EL (cell line): ENCODE measurements around the gene MUSTN1.

Experiments
- DNase-seq: peaks from one replicate; pipeline ENCODE4 v3.0.0-alpha.2; 2016

MUSTN1 gene

GRCh38 chr3:52834871-52835501, at the start of gene MUSTN1:
Gene MUSTN1 (minus strand): TSS chr3:52835019. CDS start chr3:52834948, 71 bp downstream.
- DNase-seq: no peak

DNA sequence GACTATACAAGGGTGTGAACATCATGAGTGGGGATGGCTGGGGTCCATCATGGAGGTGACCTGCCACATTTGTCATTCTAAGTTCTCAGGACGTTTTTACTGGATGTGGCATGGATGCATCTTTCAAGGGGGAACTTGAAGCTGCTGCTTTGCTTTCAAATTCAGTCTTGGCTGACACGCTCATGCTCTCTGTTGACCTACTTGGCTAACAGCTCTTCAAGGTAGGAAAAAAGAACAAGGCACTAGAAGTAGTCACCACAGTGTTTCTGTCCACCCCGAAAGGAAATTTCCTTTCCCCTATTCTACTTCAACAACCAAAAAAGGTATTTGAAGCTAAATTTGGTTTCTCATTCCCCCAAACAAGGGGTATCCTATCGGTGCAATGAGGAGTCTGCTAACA, 47.6 kb upstream of the MUSTN1 start:
- DNase-seq: no peak

DNA sequence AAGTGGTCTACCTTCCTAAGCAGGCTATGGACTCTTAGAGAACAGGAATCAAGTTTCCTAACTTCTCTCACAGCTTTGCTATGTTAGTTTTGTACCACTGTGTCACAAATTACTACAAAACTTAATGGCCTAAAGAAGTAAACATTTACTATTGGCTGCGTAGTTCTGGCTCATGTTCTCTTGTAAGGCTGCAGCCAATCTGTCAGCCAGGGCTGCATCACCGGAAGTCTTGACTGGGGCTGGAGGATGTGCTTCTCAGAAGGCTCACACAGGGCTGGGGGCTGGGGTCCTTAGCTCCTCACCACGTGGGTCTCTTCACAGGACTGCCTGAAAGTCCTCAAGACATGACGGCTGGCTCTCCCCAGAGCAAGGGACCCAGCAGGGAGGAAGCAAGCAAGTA, 47.1 kb upstream of the MUSTN1 start:
- no peak for DNase-seq

GRCh38 chr3:52880474-52880873, 45.7 kb upstream of the MUSTN1 start:
- no peak for DNase-seq

DNA sequence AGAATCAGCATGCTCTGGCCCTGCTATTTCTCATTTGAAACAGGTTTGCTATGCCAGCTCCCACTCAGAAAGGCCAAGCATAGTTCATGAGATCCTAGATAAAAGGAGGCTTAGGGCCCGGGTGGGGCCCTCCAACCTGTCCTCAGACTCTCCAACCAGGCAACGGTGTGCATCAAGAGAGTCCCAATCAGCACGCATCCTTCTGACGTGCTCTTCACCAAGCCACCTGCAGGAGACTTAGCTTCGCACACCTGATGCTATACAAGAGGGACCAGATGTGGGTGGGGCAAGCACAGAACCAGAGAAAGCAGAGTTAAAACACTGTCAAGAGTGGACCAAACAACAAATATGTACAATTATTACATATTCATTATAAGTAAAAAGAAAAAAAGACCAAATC, 45.2 kb upstream of the MUSTN1 start:
- DNase-seq: no peak

- DNase-seq: no peak
Observed at GRCh38 chr3:52879581-52879980, 44.8 kb upstream of the MUSTN1 start.

- no peak for DNase-seq
Observed at GRCh38 chr3:52879090-52879489, 44.3 kb upstream of the MUSTN1 start.

DNA sequence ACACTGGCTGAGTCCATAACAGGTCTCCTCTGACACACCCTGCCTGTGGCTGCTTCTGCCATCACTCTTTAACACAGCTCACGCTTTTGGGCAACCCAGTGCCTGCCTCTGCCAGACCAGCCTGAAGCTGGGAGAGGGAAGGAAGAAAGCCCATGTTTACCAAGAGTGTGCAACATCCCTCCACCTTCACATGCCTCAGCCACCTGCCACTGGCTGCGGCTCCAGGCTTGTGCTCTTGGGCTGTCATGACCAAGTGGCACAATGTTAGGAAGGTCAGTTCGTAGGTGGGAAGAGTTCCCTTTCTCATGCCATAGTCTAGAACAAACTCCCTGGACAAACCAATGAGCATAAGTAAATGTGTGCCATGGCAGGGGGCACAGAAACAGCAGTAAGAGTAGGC, 42.3 kb upstream of the MUSTN1 start:
- no peak for DNase-seq

- DNase-seq: no peak
Observed at GRCh38 chr3:52874864-52875587, 40.2 kb upstream of the MUSTN1 start.

GRCh38 chr3:52874160-52874701, 39.4 kb upstream of the MUSTN1 start:
- DNase-seq: no peak

DNA sequence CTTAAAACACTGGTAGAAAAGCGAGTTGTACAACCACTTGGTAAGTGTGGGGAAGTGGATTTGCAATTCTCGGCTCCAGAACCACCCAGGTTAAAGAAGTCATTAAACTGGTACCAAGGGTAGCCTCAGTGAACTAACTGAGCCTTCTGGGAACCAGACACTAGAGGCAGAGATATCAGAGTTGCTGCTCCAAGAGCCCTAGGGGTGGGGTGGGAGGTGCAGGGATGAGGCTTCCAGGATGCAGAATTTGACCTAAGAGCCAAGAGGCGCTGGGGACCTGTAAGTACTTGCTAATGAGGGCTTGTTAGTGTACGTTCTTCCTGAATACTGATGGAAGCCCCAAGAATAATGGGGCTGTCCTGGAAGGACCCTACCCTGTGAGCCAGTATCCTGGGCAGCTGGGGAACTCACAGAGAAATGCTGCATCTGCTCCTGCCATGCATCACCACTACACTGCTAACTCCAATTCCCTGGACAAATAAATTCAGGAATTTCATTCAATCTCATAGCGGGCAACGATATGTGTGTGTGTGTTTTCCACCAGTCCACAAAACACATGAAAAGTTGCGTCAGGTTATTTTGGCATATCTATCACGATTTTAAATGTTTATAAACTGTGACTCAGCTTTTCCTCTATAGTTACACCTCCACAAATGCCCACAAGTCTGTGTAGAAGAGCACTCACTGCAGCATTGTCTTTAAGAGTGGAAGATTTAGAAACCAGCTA, 38.8 kb upstream of the MUSTN1 start:
- no peak for DNase-seq

GRCh38 chr3:52872245-52872644, 37.4 kb upstream of the MUSTN1 start:
- DNase-seq: no peak

GRCh38 chr3:52871761-52872160, 36.9 kb upstream of the MUSTN1 start:
- no peak for DNase-seq

GRCh38 chr3:52870471-52870870, 35.7 kb upstream of the MUSTN1 start:
- no peak for DNase-seq

- DNase-seq: no peak
Observed at GRCh38 chr3:52866427-52866826, 31.6 kb upstream of the MUSTN1 start.

- DNase-seq: no peak
Observed at GRCh38 chr3:52865994-52866393, 31.2 kb upstream of the MUSTN1 start.

DNA sequence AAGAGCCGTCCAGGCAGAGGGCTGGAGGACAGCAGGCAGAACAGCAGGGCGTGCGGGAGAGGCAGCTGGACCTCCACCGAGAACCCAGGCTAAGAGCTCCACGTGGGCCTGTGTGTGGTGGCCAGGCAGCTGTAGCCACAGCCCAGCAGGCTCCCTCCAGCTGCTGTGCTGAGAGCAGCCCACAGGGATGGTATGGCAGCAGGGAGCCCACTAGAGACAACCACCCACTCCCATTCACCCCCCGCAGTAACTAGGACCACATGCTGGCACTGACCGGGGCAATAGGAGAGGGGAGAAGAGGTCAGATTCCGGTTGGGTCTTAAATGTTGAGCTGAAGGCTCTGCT, 25.6 kb upstream of the MUSTN1 start:
- no peak for DNase-seq

- no peak for DNase-seq
Observed at GRCh38 chr3:52859686-52860423, 25.0 kb upstream of the MUSTN1 start.

DNA sequence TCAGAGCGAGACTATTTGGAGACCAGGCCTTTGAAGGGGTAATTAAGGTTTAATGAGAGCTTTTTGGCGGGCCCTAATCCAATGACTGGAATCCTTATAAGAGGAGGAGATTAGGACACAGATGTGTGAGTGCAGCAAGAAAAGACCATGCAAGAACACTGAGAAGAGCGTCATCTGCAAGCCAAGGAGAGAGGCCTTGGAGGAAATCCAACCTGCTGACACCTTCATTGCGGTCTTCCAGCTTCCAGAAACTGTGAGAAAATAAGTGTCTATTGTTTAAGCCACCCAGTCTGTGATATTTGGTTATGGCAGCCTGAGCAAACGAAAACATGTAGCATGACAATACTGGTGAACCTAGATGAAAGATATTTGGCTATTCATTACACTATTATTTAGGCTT, 23.0 kb upstream of the MUSTN1 start:
- DNase-seq: no peak

DNA sequence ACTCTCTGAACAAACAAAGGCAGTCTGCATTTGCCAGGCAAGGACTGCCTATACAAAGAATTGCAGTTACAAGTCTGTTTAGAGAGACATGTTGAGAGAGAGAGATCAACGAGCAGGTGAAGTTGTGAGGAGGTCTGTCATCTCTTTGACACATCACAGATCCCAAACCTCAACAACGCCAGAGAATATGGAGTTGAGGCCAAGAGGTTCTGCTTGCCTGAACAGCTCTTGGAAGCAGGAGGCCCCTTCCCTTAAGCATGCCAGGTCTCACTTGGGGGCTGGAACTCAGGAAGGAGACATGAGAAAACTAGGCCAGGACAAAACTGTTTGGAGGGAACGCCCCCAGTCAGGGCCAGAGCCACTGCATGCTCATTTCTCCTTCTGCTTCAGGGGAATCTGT, 22.3 kb upstream of the MUSTN1 start:
- DNase-seq: no peak

GRCh38 chr3:52856666-52857065, 21.8 kb upstream of the MUSTN1 start:
- DNase-seq: no peak

- no peak for DNase-seq
Observed at GRCh38 chr3:52854013-52854412, 19.2 kb upstream of the MUSTN1 start.

- no peak for DNase-seq
Observed at GRCh38 chr3:52852419-52852818, 17.6 kb upstream of the MUSTN1 start.
